ELF-1 (cell line): Measurements from ENCODE around the gene BACE1.
"Not testable (repeated sequence)": the region's sequence is repeated elsewhere in the genome, so short reads cannot be mapped to it uniquely, and the experiment has no call there.

Experiments
- DNase-seq: peaks from one replicate; pipeline ENCODE4 v3.0.0-alpha.2; 2016; ENCODE audit warnings: low read depth, low spot score

The BACE1 gene

GRCh38 chr11:117316197-117316961, at the start of gene BACE1:
TSS of gene BACE1 (minus strand) at chr11:117316256. CDS start at chr11:117315795, 461 bp downstream.
- DNase-seq: peak; percentile 91

GRCh38 chr11:117361432-117361831, 45.4 kb upstream of the BACE1 start:
- DNase-seq: no peak

GRCh38 chr11:117356126-117356890, 40.3 kb upstream of the BACE1 start:
- peak; percentile 5 for DNase-seq

- DNase-seq: no peak
These were observed 38.5 kb upstream of the BACE1 start for GRCh38 chr11:117354550-117354949.

- DNase-seq: no peak
These were observed 29.0 kb upstream of the BACE1 start for GRCh38 chr11:117345039-117345438.

- DNase-seq: no peak
These were observed 21.0 kb upstream of the BACE1 start for GRCh38 chr11:117337076-117337475.

GRCh38 chr11:117335399-117335798, 19.3 kb upstream of the BACE1 start:
- no peak for DNase-seq

GRCh38 chr11:117334896-117335295, 18.8 kb upstream of the BACE1 start:
- DNase-seq: no peak

GRCh38 chr11:117333917-117334316, 17.9 kb upstream of the BACE1 start:
- DNase-seq: no peak

- no peak for DNase-seq
These were observed 16.8 kb upstream of the BACE1 start for GRCh38 chr11:117332843-117333242.

GRCh38 chr11:117328375-117329010, 12.4 kb upstream of the BACE1 start:
- peak; percentile 53 for DNase-seq

- DNase-seq: peak; percentile 96
These were observed 11.7 kb upstream of the BACE1 start, which contains the start of gene CEP164 for GRCh38 chr11:117327567-117328374. TSS of gene CEP164 (plus strand) at chr11:117327854. CDS start at chr11:117338587, 10,733 bp downstream.

- DNase-seq: not testable (repeated sequence)
These were observed 11.2 kb upstream of the BACE1 start for GRCh38 chr11:117327255-117327566.

- no peak for DNase-seq
These were observed 3.3 kb upstream of the BACE1 start for GRCh38 chr11:117319214-117319840.

GRCh38 chr11:117318738-117319137, 2.7 kb upstream of the BACE1 start:
- no peak for DNase-seq

GRCh38 chr11:117315285-117316196, 515 bp downstream of the BACE1 start:
- DNase-seq: peak; percentile 23

GRCh38 chr11:117314840-117315239, 1.2 kb downstream of the BACE1 start:
- peak; percentile 41 for DNase-seq

- DNase-seq: no peak
These were observed 2.0 kb downstream of the BACE1 start for GRCh38 chr11:117313828-117314768.

GRCh38 chr11:117313091-117313490, 3.0 kb downstream of the BACE1 start:
- DNase-seq: no peak
